ENCODE measurements around the gene RNF207. TPM values are rescaled to one million over a fixed set of nuclear protein-coding genes. Genes with fewer than 3 reads are reported as not detected.

The RNF207 gene
- polyA plus RNA-seq = 1 to 10 TPM in 1 of 3 donors, under 1 TPM in 1, not detected in 1; 0.19 to 3.0 TPM

- Mint-ChIP-seq H3K4me3 (peak within 1 kb of the TSS in 4 of 5 donors; percentile 56 to 80 (median 58)), H3K27me3 (ENCODE audit: low read depth in 3 of 3) (peaks cover 6 to 10% (median 9%) of the 10 kb centered on the region in 3 donors), H3K27ac (no peak within 1 kb of the TSS), H3K36me3 (no peaks in the 10 kb centered on the region), H3K9me3 (peaks cover 0 to 2% (median 0%) of the 10 kb centered on the region in 6 donors), H3K4me1 (peaks cover 3 to 11% of the 10 kb centered on the region in 2 donors)
- DNase-seq = peak in 2 of 3 donors; percentile 15 to 20
Measured at GRCh38 chr1:6205849-6206519, at the start of gene RNF207. RNF207 (plus strand) TSS chr1:6206119; CDS start chr1:6206536, 417 bp downstream.

- Mint-ChIP-seq H3K9me3 (peaks cover 0 to 1% (median 0%) of the 10 kb centered on the region in 6 donors), H3K36me3 (peaks cover 0 to 4% (median 0%) of the 10 kb centered on the region in 3 donors), H3K4me1 (peaks cover 10 to 32% of the 10 kb centered on the region in 2 donors), H3K4me3 (no peak overlapping the region), H3K27ac (no peak overlapping the region), H3K27me3 (ENCODE audit: low read depth in 3 of 3) (peaks cover 2 to 5% (median 5%) of the 10 kb centered on the region in 3 donors)
- DNase-seq = no peak
Measured at GRCh38 chr1:6157132-6157527, 48.8 kb upstream of the RNF207 start.

- Mint-ChIP-seq H3K4me1 (peaks cover 10 to 27% of the 10 kb centered on the region in 2 donors), H3K36me3 (peaks cover 0 to 4% (median 0%) of the 10 kb centered on the region in 3 donors), H3K9me3 (peaks cover 0 to 1% (median 0%) of the 10 kb centered on the region in 6 donors), H3K27ac (peak overlapping the region in 2 of 6 donors; percentile 15 to 18), H3K4me3 (no peak overlapping the region), H3K27me3 (ENCODE audit: low read depth in 3 of 3) (peaks cover 0 to 8% (median 5%) of the 10 kb centered on the region in 3 donors)
- no peak for DNase-seq
Measured at GRCh38 chr1:6157528-6158174, 48.3 kb upstream of the RNF207 start.

GRCh38 chr1:6158181-6158580 lies 47.7 kb upstream of the RNF207 start:
- Mint-ChIP-seq H3K27ac (peak overlapping the region in 1 of 6 donors; percentile 18), H3K4me3 (no peak overlapping the region), H3K36me3 (peaks cover 0 to 4% (median 0%) of the 10 kb centered on the region in 3 donors), H3K9me3 (peaks cover 0 to 1% (median 0%) of the 10 kb centered on the region in 6 donors), H3K4me1 (peaks cover 10 to 27% of the 10 kb centered on the region in 2 donors), H3K27me3 (ENCODE audit: low read depth in 3 of 3) (peaks cover 0 to 8% (median 5%) of the 10 kb centered on the region in 3 donors)
- no peak for DNase-seq

GRCh38 chr1:6162341-6162740 lies 43.6 kb upstream of the RNF207 start:
- Mint-ChIP-seq H3K36me3 (peaks cover 0 to 4% (median 0%) of the 10 kb centered on the region in 3 donors), H3K27me3 (ENCODE audit: low read depth in 3 of 3) (peaks cover 0 to 10% (median 10%) of the 10 kb centered on the region in 3 donors), H3K27ac (no peak overlapping the region)

GRCh38 chr1:6162773-6163172 lies 43.1 kb upstream of the RNF207 start:
- peaks cover 0 to 4% (median 0%) of the 10 kb centered on the region in 3 donors for H3K36me3 Mint-ChIP-seq
- peaks cover 0 to 10% (median 10%) of the 10 kb centered on the region in 3 donors for H3K27me3 Mint-ChIP-seq (ENCODE audit: low read depth in 3 of 3)
- H3K4me1 Mint-ChIP-seq = peaks cover 0 to 4% of the 10 kb centered on the region in 2 donors
- H3K9me3 Mint-ChIP-seq = no peaks in the 10 kb centered on the region
- H3K27ac Mint-ChIP-seq = no peak overlapping the region
- H3K4me3 Mint-ChIP-seq = no peak overlapping the region
- DNase-seq = no peak

More at GRCh38 chr1:6162341-6162740, 43.6 kb upstream of the RNF207 start:
- Mint-ChIP-seq H3K9me3 (no peaks in the 10 kb centered on the region), H3K4me1 (peaks cover 0 to 7% of the 10 kb centered on the region in 2 donors), H3K4me3 (no peak overlapping the region)
- DNase-seq = no peak

- H3K4me3 Mint-ChIP-seq = no peak overlapping the region
- peaks cover 0 to 4% (median 0%) of the 10 kb centered on the region in 3 donors for H3K36me3 Mint-ChIP-seq
- no peak overlapping the region for H3K27ac Mint-ChIP-seq
- H3K4me1 Mint-ChIP-seq = no peaks in the 10 kb centered on the region
- DNase-seq = no peak
- H3K9me3 Mint-ChIP-seq = no peaks in the 10 kb centered on the region
- peaks cover 0 to 10% (median 10%) of the 10 kb centered on the region in 3 donors for H3K27me3 Mint-ChIP-seq (ENCODE audit: low read depth in 3 of 3)
Measured at GRCh38 chr1:6163191-6163972, 42.5 kb upstream of the RNF207 start.

GRCh38 chr1:6163973-6164617 lies 41.8 kb upstream of the RNF207 start:
- H3K27ac Mint-ChIP-seq = no peak overlapping the region
- H3K9me3 Mint-ChIP-seq = no peaks in the 10 kb centered on the region
- H3K27me3 Mint-ChIP-seq (ENCODE audit: low read depth in 3 of 3) = peaks cover 0 to 10% (median 10%) of the 10 kb centered on the region in 3 donors
- no peak overlapping the region for H3K4me3 Mint-ChIP-seq
- H3K4me1 Mint-ChIP-seq = no peaks in the 10 kb centered on the region
- peaks cover 0 to 3% (median 0%) of the 10 kb centered on the region in 3 donors for H3K36me3 Mint-ChIP-seq
- no peak for DNase-seq

GRCh38 chr1:6165027-6165426 lies 40.9 kb upstream of the RNF207 start:
- Mint-ChIP-seq H3K27ac (no peak overlapping the region), H3K27me3 (ENCODE audit: low read depth in 3 of 3) (peaks cover 0 to 10% (median 8%) of the 10 kb centered on the region in 3 donors), H3K36me3 (no peaks in the 10 kb centered on the region), H3K4me1 (no peaks in the 10 kb centered on the region), H3K9me3 (no peaks in the 10 kb centered on the region), H3K4me3 (no peak overlapping the region)
- DNase-seq = no peak

GRCh38 chr1:6165441-6165985 lies 40.4 kb upstream of the RNF207 start:
- Mint-ChIP-seq H3K36me3 (no peaks in the 10 kb centered on the region), H3K27ac (no peak overlapping the region), H3K27me3 (ENCODE audit: low read depth in 3 of 3) (peaks cover 0 to 8% (median 8%) of the 10 kb centered on the region in 3 donors), H3K4me3 (no peak overlapping the region), H3K9me3 (no peaks in the 10 kb centered on the region), H3K4me1 (no peaks in the 10 kb centered on the region)
- DNase-seq = no peak

- Mint-ChIP-seq H3K36me3 (no peaks in the 10 kb centered on the region), H3K4me3 (no peak overlapping the region), H3K9me3 (no peaks in the 10 kb centered on the region), H3K27me3 (ENCODE audit: low read depth in 3 of 3) (peaks cover 0 to 8% (median 5%) of the 10 kb centered on the region in 3 donors), H3K4me1 (no peaks in the 10 kb centered on the region), H3K27ac (no peak overlapping the region)
- DNase-seq = no peak
Measured at GRCh38 chr1:6166221-6166620, 39.7 kb upstream of the RNF207 start.

- Mint-ChIP-seq H3K9me3 (no peaks in the 10 kb centered on the region), H3K4me1 (no peaks in the 10 kb centered on the region), H3K36me3 (no peaks in the 10 kb centered on the region), H3K27ac (no peak overlapping the region), H3K4me3 (no peak overlapping the region), H3K27me3 (ENCODE audit: low read depth in 3 of 3) (peaks cover 0 to 9% (median 7%) of the 10 kb centered on the region in 3 donors)
- no peak for DNase-seq
Measured at GRCh38 chr1:6166655-6167390, 39.1 kb upstream of the RNF207 start.
